AG10803 (cell line): ENCODE data around the gene WFIKKN2.

Experiments used
- DNase-seq: peaks from one replicate; pipeline ENCODE4 v3.0.0; 2010; ENCODE audit warnings: low read depth
- H3K4me3 ChIP-seq: 2 replicates; pipeline ENCODE4 v1.5.1; 2011; ENCODE audit warnings: mild to moderate bottlenecking, low read length, control low read depth
- TF ChIP-seq, protein P1 (sequence below): conservative IDR thresholded peaks from 2 replicates; pipeline ENCODE4 v1.5.1; 2011; ENCODE audit warnings: mild to moderate bottlenecking, low read length, control low read depth, inconsistent platforms

The WFIKKN2 gene

GRCh38 chr17:50808888-50809287 lies 26.5 kb upstream of the WFIKKN2 start:
- no peak for DNase-seq
- H3K4me3 ChIP-seq: no peak overlapping the region
- TF ChIP-seq, protein P1, sequence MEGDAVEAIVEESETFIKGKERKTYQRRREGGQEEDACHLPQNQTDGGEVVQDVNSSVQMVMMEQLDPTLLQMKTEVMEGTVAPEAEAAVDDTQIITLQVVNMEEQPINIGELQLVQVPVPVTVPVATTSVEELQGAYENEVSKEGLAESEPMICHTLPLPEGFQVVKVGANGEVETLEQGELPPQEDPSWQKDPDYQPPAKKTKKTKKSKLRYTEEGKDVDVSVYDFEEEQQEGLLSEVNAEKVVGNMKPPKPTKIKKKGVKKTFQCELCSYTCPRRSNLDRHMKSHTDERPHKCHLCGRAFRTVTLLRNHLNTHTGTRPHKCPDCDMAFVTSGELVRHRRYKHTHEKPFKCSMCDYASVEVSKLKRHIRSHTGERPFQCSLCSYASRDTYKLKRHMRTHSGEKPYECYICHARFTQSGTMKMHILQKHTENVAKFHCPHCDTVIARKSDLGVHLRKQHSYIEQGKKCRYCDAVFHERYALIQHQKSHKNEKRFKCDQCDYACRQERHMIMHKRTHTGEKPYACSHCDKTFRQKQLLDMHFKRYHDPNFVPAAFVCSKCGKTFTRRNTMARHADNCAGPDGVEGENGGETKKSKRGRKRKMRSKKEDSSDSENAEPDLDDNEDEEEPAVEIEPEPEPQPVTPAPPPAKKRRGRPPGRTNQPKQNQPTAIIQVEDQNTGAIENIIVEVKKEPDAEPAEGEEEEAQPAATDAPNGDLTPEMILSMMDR: no peak

- no peak overlapping the region for H3K4me3 ChIP-seq
- TF ChIP-seq, protein P1: no peak
- DNase-seq: no peak
These were observed 21.8 kb upstream of the WFIKKN2 start for GRCh38 chr17:50813583-50813982.

- DNase-seq: no peak
- TF ChIP-seq, protein P1: no peak
- H3K4me3 ChIP-seq: no peak overlapping the region
These were observed 20.0 kb upstream of the WFIKKN2 start for GRCh38 chr17:50815400-50815799.

DNA sequence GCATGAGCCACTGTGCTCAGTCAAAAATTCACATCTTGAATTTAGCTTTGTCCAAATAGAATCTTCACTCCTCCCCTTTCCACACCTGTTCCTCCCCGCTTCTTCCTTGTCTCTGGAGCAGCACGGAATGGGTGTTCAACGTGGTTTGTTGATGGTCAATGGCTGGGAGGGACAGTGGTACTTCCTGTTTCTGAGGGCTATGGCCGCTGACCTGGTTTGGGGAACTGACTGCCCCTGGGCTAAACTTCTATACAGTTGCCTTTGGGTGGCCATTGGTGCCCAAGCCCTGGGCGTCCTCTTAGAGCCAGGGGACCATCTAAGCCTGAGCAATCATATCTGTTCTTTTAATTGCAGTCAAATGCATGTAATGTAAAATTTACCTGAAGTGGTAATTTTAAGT lies 19.1 kb upstream of the WFIKKN2 start:
- TF ChIP-seq, protein P1: no peak
- DNase-seq: no peak
- H3K4me3 ChIP-seq: no peak overlapping the region

DNA sequence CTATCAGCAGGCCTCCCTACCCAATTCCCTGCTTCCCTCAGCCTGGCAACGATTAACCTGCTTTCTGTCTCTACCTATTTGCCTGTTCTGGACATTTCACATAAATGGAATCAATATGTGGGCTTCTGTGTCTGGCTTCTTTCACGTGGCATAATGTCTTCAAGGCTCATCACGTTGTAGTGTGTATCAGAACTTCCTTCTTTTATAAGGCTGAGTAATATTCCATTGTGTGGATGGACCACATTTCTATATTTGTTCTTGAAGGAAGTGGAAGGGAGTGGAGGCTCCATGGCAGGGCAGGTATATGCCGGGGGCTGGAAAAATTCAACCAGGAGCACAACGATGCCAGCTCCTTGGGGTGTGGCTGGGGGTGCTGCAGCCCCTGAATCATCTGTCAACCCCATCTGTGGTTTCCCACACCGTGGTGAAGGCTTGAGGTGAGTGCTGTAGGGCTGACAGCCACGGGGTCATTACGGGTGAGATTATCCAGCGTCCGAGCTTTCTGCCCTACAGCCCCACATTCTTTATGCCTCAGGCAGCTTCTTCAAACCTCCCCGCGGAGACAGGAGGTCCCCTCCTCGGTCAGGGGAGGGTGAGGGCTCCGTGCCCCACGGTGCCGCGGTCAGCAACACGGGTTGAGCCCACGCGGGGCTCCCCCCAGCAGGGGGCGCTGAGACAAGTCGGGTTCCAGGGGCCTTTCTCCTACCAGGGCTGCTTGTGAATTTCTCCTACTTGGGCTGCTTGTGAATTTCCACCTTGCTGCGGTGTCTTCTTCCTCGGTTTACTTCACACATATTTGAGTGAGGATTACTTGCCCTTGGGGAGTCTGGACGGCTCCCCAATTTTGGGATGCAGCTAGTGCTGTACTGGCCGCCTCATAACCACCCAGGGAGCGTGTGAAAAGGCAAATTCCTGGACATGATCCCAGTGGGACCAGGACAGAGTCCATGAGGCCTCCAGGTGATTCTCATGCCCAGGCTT lies 18.3 kb upstream of the WFIKKN2 start:
- no peak for DNase-seq
- no peak overlapping the region for H3K4me3 ChIP-seq
- TF ChIP-seq, protein P1: peak; percentile 64

DNA sequence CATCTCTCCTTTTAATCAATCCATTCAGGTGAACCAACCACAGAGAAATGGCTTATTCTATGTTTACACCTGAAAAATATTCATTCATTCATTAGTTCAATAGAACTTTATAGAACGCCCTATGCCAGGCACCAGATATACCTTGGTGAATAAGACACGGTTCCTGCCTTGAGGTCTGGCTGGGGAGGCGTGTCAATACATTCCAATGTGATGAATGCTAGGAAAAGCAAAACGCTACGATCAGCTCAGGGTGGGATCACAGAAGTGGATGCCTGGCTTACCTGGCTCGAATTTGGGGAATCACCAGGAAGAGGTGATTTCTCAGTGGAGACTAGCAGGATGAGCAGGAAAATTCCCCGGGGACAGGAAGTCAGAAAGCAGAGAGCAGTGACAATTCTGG lies 17.5 kb upstream of the WFIKKN2 start:
- no peak overlapping the region for H3K4me3 ChIP-seq
- TF ChIP-seq, protein P1: no peak
- DNase-seq: no peak

- H3K4me3 ChIP-seq: no peak overlapping the region
- no peak for DNase-seq
- TF ChIP-seq, protein P1: no peak
These were observed 17.1 kb upstream of the WFIKKN2 start for GRCh38 chr17:50818261-50818660.
